BLaER1 (cell line): ENCODE results near the gene ST6GALNAC2.

ENCODE experiments used
- H3K27ac ChIP-seq: shearing (Covaris generic); formaldehyde crosslinking; 2 replicates; pipeline ENCODE4 v1.8.1; 2022
- H3K27me3 ChIP-seq: shearing (Covaris generic); formaldehyde crosslinking; 2 replicates; pipeline ENCODE4 v1.8.1; 2022
- H3K36me3 ChIP-seq: shearing (Covaris generic); formaldehyde crosslinking; 2 replicates; pipeline ENCODE4 v1.8.1; 2022
- H3K4me1 ChIP-seq: shearing (Covaris generic); formaldehyde crosslinking; 2 replicates; pipeline ENCODE4 v1.8.1; 2022
- H3K4me2 ChIP-seq: shearing (Covaris generic); formaldehyde crosslinking; 2 replicates; pipeline ENCODE4 v1.8.1; 2022
- H3K4me3 ChIP-seq: shearing (Covaris generic); formaldehyde crosslinking; 2 replicates; pipeline ENCODE4 v1.8.1; 2022
- H3K9ac ChIP-seq: shearing (Covaris generic); formaldehyde crosslinking; 2 replicates; pipeline ENCODE4 v1.8.1; 2022
- H3K9me3 ChIP-seq: shearing (Covaris generic); formaldehyde crosslinking; 2 replicates; pipeline ENCODE4 v1.8.1; 2022
- H4K20me1 ChIP-seq: shearing (Covaris generic); formaldehyde crosslinking; 2 replicates; pipeline ENCODE4 v1.8.1; 2022
- Cebpa-rat ChIP-seq: shearing (Covaris generic); IDR thresholded peaks from 2 replicates; pipeline ENCODE4 v1.8.1; 2022

The ST6GALNAC2 gene

GRCh38 chr17:76599694-76600460, 14.2 kb upstream of the ST6GALNAC2 start:
- no peak for TF ChIP-seq Cebpa-rat
- H3K4me2 ChIP-seq: no peak overlapping the region

GRCh38 chr17:76598004-76598439, 12.4 kb upstream of the ST6GALNAC2 start:
- H3K27ac ChIP-seq: no peak overlapping the region
- peak overlapping the region; percentile 31; the same call in 1 of the 2 replicates for H3K4me2 ChIP-seq
- H3K4me1 ChIP-seq: peaks cover 14% of the 10 kb centered on the region; the same call in 1 of the 2 replicates

More at GRCh38 chr17:76599694-76600460, 14.2 kb upstream of the ST6GALNAC2 start:
- Histone ChIP-seq H3K4me1 (peaks cover 14% of the 10 kb centered on the region; the same call in 1 of the 2 replicates), H3K27me3 (no peaks in the 10 kb centered on the region), H3K4me3 (no peak overlapping the region), H3K27ac (no peak overlapping the region), H3K9me3 (no peaks in the 10 kb centered on the region), H3K9ac (no peak overlapping the region), H4K20me1 (no peaks in the 10 kb centered on the region), H3K36me3 (no peaks in the 10 kb centered on the region)

GRCh38 chr17:76597156-76598003, 11.7 kb upstream of the ST6GALNAC2 start:
- no peaks in the 10 kb centered on the region for H4K20me1 ChIP-seq
- no peaks in the 10 kb centered on the region for H3K36me3 ChIP-seq
- TF ChIP-seq Cebpa-rat: no peak
- H3K4me1 ChIP-seq: peaks cover 14% of the 10 kb centered on the region; the same call in 1 of the 2 replicates
- H3K27ac ChIP-seq: no peak overlapping the region
- H3K27me3 ChIP-seq: no peaks in the 10 kb centered on the region
- no peak overlapping the region; the same call in 1 of the 2 replicates for H3K4me2 ChIP-seq
- H3K4me3 ChIP-seq: no peak overlapping the region
- no peak overlapping the region for H3K9ac ChIP-seq
- H3K9me3 ChIP-seq: no peaks in the 10 kb centered on the region

More at GRCh38 chr17:76598004-76598439, 12.4 kb upstream of the ST6GALNAC2 start:
- Histone ChIP-seq H3K27me3 (no peaks in the 10 kb centered on the region), H3K9me3 (no peaks in the 10 kb centered on the region), H3K4me3 (no peak overlapping the region), H3K36me3 (no peaks in the 10 kb centered on the region), H3K9ac (no peak overlapping the region), H4K20me1 (no peaks in the 10 kb centered on the region)
- no peak for TF ChIP-seq Cebpa-rat

GRCh38 chr17:76594690-76595089, 9.0 kb upstream of the ST6GALNAC2 start:
- H3K9ac ChIP-seq: no peak overlapping the region
- H3K27ac ChIP-seq: no peak overlapping the region
- H4K20me1 ChIP-seq: no peaks in the 10 kb centered on the region
- no peak overlapping the region for H3K4me3 ChIP-seq
- no peaks in the 10 kb centered on the region for H3K36me3 ChIP-seq
- no peaks in the 10 kb centered on the region for H3K9me3 ChIP-seq
- TF ChIP-seq Cebpa-rat: no peak
- H3K27me3 ChIP-seq: no peaks in the 10 kb centered on the region
- peaks cover 20% of the 10 kb centered on the region for H3K4me1 ChIP-seq
- H3K4me2 ChIP-seq: no peak overlapping the region

GRCh38 chr17:76593959-76594358, 8.3 kb upstream of the ST6GALNAC2 start:
- no peak overlapping the region for H3K4me3 ChIP-seq
- no peak overlapping the region for H3K27ac ChIP-seq
- no peak overlapping the region for H3K4me2 ChIP-seq
- no peak for TF ChIP-seq Cebpa-rat
- no peaks in the 10 kb centered on the region for H3K9me3 ChIP-seq
- no peaks in the 10 kb centered on the region for H3K36me3 ChIP-seq
- peaks cover 5% of the 10 kb centered on the region; the same call in 1 of the 2 replicates for H3K27me3 ChIP-seq
- no peak overlapping the region for H3K9ac ChIP-seq
- H3K4me1 ChIP-seq: peaks cover 26% of the 10 kb centered on the region
- H4K20me1 ChIP-seq: no peaks in the 10 kb centered on the region

- H3K9ac ChIP-seq: no peak overlapping the region
- TF ChIP-seq Cebpa-rat: no peak
- H3K27ac ChIP-seq: no peak overlapping the region
- no peak overlapping the region for H3K4me2 ChIP-seq
- peaks cover 23% of the 10 kb centered on the region for H3K4me1 ChIP-seq
- H4K20me1 ChIP-seq: no peaks in the 10 kb centered on the region
- no peaks in the 10 kb centered on the region for H3K9me3 ChIP-seq
- no peak overlapping the region for H3K4me3 ChIP-seq
- H3K36me3 ChIP-seq: no peaks in the 10 kb centered on the region
- peaks cover 11% of the 10 kb centered on the region for H3K27me3 ChIP-seq
These were observed 7.7 kb upstream of the ST6GALNAC2 start for GRCh38 chr17:76593384-76593826.

GRCh38 chr17:76588182-76588581, 2.5 kb upstream of the ST6GALNAC2 start:
- peaks cover 63% of the 10 kb centered on the region for H3K27me3 ChIP-seq
- H3K4me1 ChIP-seq: peaks cover 41% of the 10 kb centered on the region
- H3K36me3 ChIP-seq: no peaks in the 10 kb centered on the region
- no peak overlapping the region for H3K4me3 ChIP-seq
- no peak overlapping the region for H3K4me2 ChIP-seq
- H3K9me3 ChIP-seq: no peaks in the 10 kb centered on the region
- H3K27ac ChIP-seq: no peak overlapping the region
- no peak overlapping the region for H3K9ac ChIP-seq
- TF ChIP-seq Cebpa-rat: no peak
- H4K20me1 ChIP-seq: peaks cover 31% of the 10 kb centered on the region

GRCh38 chr17:76586741-76587487, 1.3 kb upstream of the ST6GALNAC2 start:
- no peak overlapping the region for H3K27ac ChIP-seq
- no peak for TF ChIP-seq Cebpa-rat
- H3K9ac ChIP-seq: no peak overlapping the region
- peaks cover 41% of the 10 kb centered on the region for H3K4me1 ChIP-seq
- H3K4me3 ChIP-seq: peak overlapping the region; percentile 6; the same call in 1 of the 2 replicates
- H3K9me3 ChIP-seq: no peaks in the 10 kb centered on the region
- peaks cover 76% of the 10 kb centered on the region for H3K27me3 ChIP-seq
- peak overlapping the region; percentile 58 for H3K4me2 ChIP-seq
- no peaks in the 10 kb centered on the region for H3K36me3 ChIP-seq
- H4K20me1 ChIP-seq: peaks cover 31% of the 10 kb centered on the region

GRCh38 chr17:76585033-76585648, 519 bp downstream of the ST6GALNAC2 start:
- peak overlapping the region; percentile 97 for H3K4me2 ChIP-seq
- peak overlapping the region; percentile 53 for H3K9ac ChIP-seq
- no peak for TF ChIP-seq Cebpa-rat
- H3K36me3 ChIP-seq: no peaks in the 10 kb centered on the region
- peaks cover 39% of the 10 kb centered on the region for H3K4me1 ChIP-seq
- H3K4me3 ChIP-seq: peak overlapping the region; percentile 70
- no peak overlapping the region for H3K27ac ChIP-seq
- H3K27me3 ChIP-seq: peaks cover 82% of the 10 kb centered on the region
- peaks cover 31% of the 10 kb centered on the region for H4K20me1 ChIP-seq
- H3K9me3 ChIP-seq: no peaks in the 10 kb centered on the region
